HG03342 (cell line): ENCODE results near the gene RNGTT.

Experiments used
- ATAC-seq: cut with Tn5 transposase; IDR thresholded peaks from one replicate; pipeline ENCODE4 v1.9.1; 2021; ENCODE audit warnings: mild to moderate bottlenecking, moderate library complexity; ENCODE audit not compliant: unreplicated experiment

The RNGTT gene

GRCh38 chr6:88619951-88620350 is 343.5 kb downstream of the RNGTT start:
- no peak for ATAC-seq

- peak; percentile 54 for ATAC-seq
Measured at GRCh38 chr6:88616380-88616779, 347.0 kb downstream of the RNGTT start.

- ATAC-seq = peak; percentile 34
Measured at GRCh38 chr6:88614316-88614877, 349.0 kb downstream of the RNGTT start.

GRCh38 chr6:88612631-88613030 is 350.8 kb downstream of the RNGTT start:
- peak; percentile 61 for ATAC-seq

- ATAC-seq = no peak
Measured at GRCh38 chr6:88611721-88612120, 351.7 kb downstream of the RNGTT start.

GRCh38 chr6:88609983-88610382 is 353.4 kb downstream of the RNGTT start:
- no peak for ATAC-seq

GRCh38 chr6:88605271-88605670 is 358.1 kb downstream of the RNGTT start:
- no peak for ATAC-seq

- ATAC-seq = peak; percentile 78
Measured at GRCh38 chr6:88599571-88599970, 363.8 kb downstream of the RNGTT start.

GRCh38 chr6:88596801-88597200 is 366.6 kb downstream of the RNGTT start:
- no peak for ATAC-seq

- ATAC-seq = no peak
Measured at GRCh38 chr6:88588938-88589337, 374.5 kb downstream of the RNGTT start.

- ATAC-seq = no peak
Measured at GRCh38 chr6:88587150-88587520, 376.3 kb downstream of the RNGTT start.

- ATAC-seq = no peak
Measured at GRCh38 chr6:88586371-88587149, 376.9 kb downstream of the RNGTT start.

- no peak for ATAC-seq
Measured at GRCh38 chr6:88585276-88585692, 378.1 kb downstream of the RNGTT start.

- no peak for ATAC-seq
Measured at GRCh38 chr6:88584581-88585275, 378.7 kb downstream of the RNGTT start.

- no peak for ATAC-seq
Measured at GRCh38 chr6:88577461-88577860, 386.0 kb downstream of the RNGTT start.

GRCh38 chr6:88575536-88575935 is 387.9 kb downstream of the RNGTT start:
- ATAC-seq = no peak

GRCh38 chr6:88574651-88575050 is 388.8 kb downstream of the RNGTT start:
- ATAC-seq = no peak

- ATAC-seq = no peak
Measured at GRCh38 chr6:88574031-88574430, 389.4 kb downstream of the RNGTT start.

GRCh38 chr6:88573561-88573960 is 389.9 kb downstream of the RNGTT start:
- ATAC-seq = no peak

GRCh38 chr6:88572449-88573139 is 390.8 kb downstream of the RNGTT start:
- no peak for ATAC-seq

- ATAC-seq = no peak
Measured at GRCh38 chr6:88569959-88570358, 393.5 kb downstream of the RNGTT start.
